SK-N-SH treated with all-trans-retinoic acid at 6 μM for 48 hours (cell line): Measurements from ENCODE around the gene PDZK1IP1.

ENCODE experiments used
- ATAC-seq: fragments of 200-7000 bp; cut with Tn5 transposase; 3 replicates; pipeline ENCODE4 v1.9.1; 2020; ENCODE audit warnings: mild to moderate bottlenecking, moderate library complexity
- ARNTL ChIP-seq: fragments of 450-650 bp; formaldehyde crosslinking; IDR thresholded peaks from 2 replicates; pipeline ENCODE4 v1.5.0; 2020; ENCODE audit warnings: low read depth, mild to moderate bottlenecking, moderate library complexity, borderline replicate concordance
- BACH2 ChIP-seq: fragments of 250-450 bp; sonication (Bioruptor Pico); IDR thresholded peaks from 2 replicates; pipeline ENCODE4 v1.9.0; 2021; ENCODE audit warnings: mild to moderate bottlenecking, borderline replicate concordance
- CREB5 ChIP-seq: fragments of 250-450 bp; sonication (Bioruptor Pico); IDR thresholded peaks from 2 replicates; pipeline ENCODE4 v1.5.1; 2020; ENCODE audit warnings: low read depth, mild to moderate bottlenecking, moderate library complexity
- CSDC2 ChIP-seq: fragments of 250-450 bp; sonication (Bioruptor Pico); IDR thresholded peaks from 2 replicates; pipeline ENCODE4 v1.5.0; 2020; ENCODE audit warnings: mild to moderate bottlenecking, moderate library complexity
- ESRRG ChIP-seq: fragments of 250-450 bp; sonication (Bioruptor Pico); IDR thresholded peaks from 2 replicates; pipeline ENCODE4 v1.6.1; 2021; ENCODE audit warnings: mild to moderate bottlenecking
- GLIS3 ChIP-seq: fragments of 250-450 bp; sonication (Bioruptor Pico); IDR thresholded peaks from 2 replicates; pipeline ENCODE4 v1.5.0; 2020; ENCODE audit warnings: mild to moderate bottlenecking, moderate library complexity
- ISL1 ChIP-seq: fragments of 250-450 bp; sonication (Bioruptor Pico); IDR thresholded peaks from 2 replicates; pipeline ENCODE4 v2.1.2; 2022; ENCODE audit warnings: mild to moderate bottlenecking, moderate library complexity
- OSR1 ChIP-seq: fragments of 250-450 bp; sonication (Bioruptor Pico); IDR thresholded peaks from 2 replicates; pipeline ENCODE4 v1.8.0; 2022; ENCODE audit warnings: moderate library complexity, mild to moderate bottlenecking, inconsistent platforms
- PATZ1 ChIP-seq: fragments of 250-450 bp; sonication (Bioruptor Pico); IDR thresholded peaks from 2 replicates; pipeline ENCODE4 v1.8.0; 2020; ENCODE audit warnings: mild to moderate bottlenecking, moderate library complexity, borderline replicate concordance
- POU6F1 ChIP-seq: fragments of 250-450 bp; sonication (Bioruptor Pico); IDR thresholded peaks from 2 replicates; pipeline ENCODE4 v1.8.0; 2021; ENCODE audit warnings: low read depth, mild to moderate bottlenecking, moderate library complexity, borderline replicate concordance
- PPARA ChIP-seq: fragments of 250-450 bp; sonication (Bioruptor Pico); IDR thresholded peaks from 2 replicates; pipeline ENCODE4 v1.5.0; 2020; ENCODE audit warnings: mild to moderate bottlenecking, borderline replicate concordance
- RARB ChIP-seq: fragments of 250-450 bp; sonication (Bioruptor Pico); IDR thresholded peaks from 2 replicates; pipeline ENCODE4 v1.8.0; 2021; ENCODE audit warnings: mild to moderate bottlenecking, moderate library complexity
- TCF4 ChIP-seq: fragments of 250-450 bp; sonication (Bioruptor Pico); IDR thresholded peaks from 2 replicates; pipeline ENCODE4 v1.8.0; 2021; ENCODE audit warnings: mild to moderate bottlenecking, moderate library complexity, borderline replicate concordance
- TOX ChIP-seq: fragments of 250-450 bp; sonication (Bioruptor Pico); IDR thresholded peaks from 2 replicates; pipeline ENCODE4 v1.8.0; 2021; ENCODE audit warnings: mild to moderate bottlenecking, moderate library complexity, borderline replicate concordance
- TSHZ2 ChIP-seq: fragments of 250-450 bp; sonication (Bioruptor Pico); IDR thresholded peaks from 2 replicates; pipeline ENCODE4 v1.5.0; 2020; ENCODE audit warnings: mild to moderate bottlenecking, moderate library complexity
- ZC3H10 ChIP-seq: fragments of 250-450 bp; sonication (Bioruptor Pico); IDR thresholded peaks from 2 replicates; pipeline ENCODE4 v1.5.1; 2021; ENCODE audit warnings: mild to moderate bottlenecking, moderate library complexity
- ZFP3 ChIP-seq: fragments of 250-450 bp; sonication (Bioruptor Pico); IDR thresholded peaks from 2 replicates; pipeline ENCODE4 v1.5.0; 2020; ENCODE audit warnings: mild to moderate bottlenecking, moderate library complexity
- ZFP30 ChIP-seq: fragments of 450-650 bp; formaldehyde crosslinking; IDR thresholded peaks from 2 replicates; pipeline ENCODE4 v1.5.0; 2022; ENCODE audit warnings: mild to moderate bottlenecking, moderate library complexity
- ZNF565 ChIP-seq: fragments of 450-650 bp; formaldehyde crosslinking; conservative IDR thresholded peaks from 2 replicates; pipeline ENCODE4 v1.5.0; 2020; ENCODE audit warnings: low read depth, mild to moderate bottlenecking, moderate library complexity
- ZNF8 ChIP-seq: fragments of 450-650 bp; formaldehyde crosslinking; IDR thresholded peaks from 2 replicates; pipeline ENCODE4 v1.5.0; 2020; ENCODE audit warnings: mild to moderate bottlenecking, moderate library complexity

PDZK1IP1 gene

GRCh38 chr1:47179017-47179987, 10.5 kb downstream of the PDZK1IP1 start:
- no peak for TF ChIP-seq ZNF8 (CRISPR knock-in tag)
- TF ChIP-seq GLIS3 (CRISPR knock-in tag), result no peak
- TF ChIP-seq ZFP3, result no peak
- no peak for TF ChIP-seq ZC3H10 (CRISPR knock-in tag)
- no peak for TF ChIP-seq TOX (CRISPR knock-in tag)
- no peak for TF ChIP-seq ZFP30
- ATAC-seq, result peak; percentile 90

- ATAC-seq, result no peak
Observed at GRCh38 chr1:47178654-47179016, 11.2 kb downstream of the PDZK1IP1 start.

GRCh38 chr1:47178020-47178419, 11.8 kb downstream of the PDZK1IP1 start:
- TF ChIP-seq ZC3H10 (CRISPR knock-in tag) (no peak), ZNF8 (CRISPR knock-in tag) (no peak), ESRRG (CRISPR knock-in tag) (no peak), OSR1 (no peak), CSDC2 (no peak), ZNF565 (no peak), POU6F1 (CRISPR knock-in tag) (no peak), ARNTL (CRISPR knock-in tag) (no peak), GLIS3 (CRISPR knock-in tag) (no peak), TCF4 (no peak), BACH2 (CRISPR knock-in tag) (no peak), RARB (CRISPR knock-in tag) (no peak), PATZ1 (CRISPR knock-in tag) (no peak), ISL1 (CRISPR knock-in tag) (no peak), PPARA (no peak), TSHZ2 (CRISPR knock-in tag) (no peak), ZFP3 (no peak), CREB5 (CRISPR knock-in tag) (no peak)
- no peak for ATAC-seq

More at GRCh38 chr1:47178654-47179016, 11.2 kb downstream of the PDZK1IP1 start:
- no peak for TF ChIP-seq OSR1
- TF ChIP-seq PPARA, result no peak
- TF ChIP-seq ESRRG (CRISPR knock-in tag), result no peak
- no peak for TF ChIP-seq ZFP3
- no peak for TF ChIP-seq TCF4
- no peak for TF ChIP-seq PATZ1 (CRISPR knock-in tag)
- no peak for TF ChIP-seq ZFP30
- TF ChIP-seq ISL1 (CRISPR knock-in tag), result no peak
- no peak for TF ChIP-seq ZNF565
- no peak for TF ChIP-seq ZC3H10 (CRISPR knock-in tag)
- no peak for TF ChIP-seq CREB5 (CRISPR knock-in tag)
- TF ChIP-seq, all 23 proteins: peak for 0
